HG02610 (cell line): ENCODE measurements around the gene DGKG.

Experiments used
- ATAC-seq: cut with Tn5 transposase; IDR thresholded peaks from one replicate; pipeline ENCODE4 v1.9.1; 2021; ENCODE audit warnings: mild to moderate bottlenecking, moderate library complexity; ENCODE audit not compliant: unreplicated experiment

Gene DGKG

GRCh38 chr3:186118692-186119091 is 243.3 kb downstream of the DGKG start:
- no peak for ATAC-seq

GRCh38 chr3:186117521-186118134 is 244.4 kb downstream of the DGKG start:
- no peak for ATAC-seq

GRCh38 chr3:186115239-186115996 is 246.6 kb downstream of the DGKG start:
- ATAC-seq, result no peak

- ATAC-seq, result peak; percentile 25
Observed at GRCh38 chr3:186110975-186111974, 250.8 kb downstream of the DGKG start.

- no peak for ATAC-seq
Observed at GRCh38 chr3:186109897-186110803, 251.9 kb downstream of the DGKG start.

GRCh38 chr3:186108941-186109865 is 252.8 kb downstream of the DGKG start, which contains the start of gene ETV5:
TSS of gene ETV5 (minus strand) at chr3:186109089. CDS start at chr3:186105868, 3,221 bp downstream.
- peak; percentile 95 for ATAC-seq

GRCh38 chr3:186108106-186108940 is 253.7 kb downstream of the DGKG start:
- ATAC-seq, result no peak

- no peak for ATAC-seq
Observed at GRCh38 chr3:186107215-186108105, 254.6 kb downstream of the DGKG start.

GRCh38 chr3:186105543-186105942 is 256.5 kb downstream of the DGKG start:
- ATAC-seq, result no peak

- no peak for ATAC-seq
Observed at GRCh38 chr3:186102687-186103086, 259.3 kb downstream of the DGKG start.

- no peak for ATAC-seq
Observed at GRCh38 chr3:186100398-186100797, 261.6 kb downstream of the DGKG start.

- ATAC-seq, result no peak
Observed at GRCh38 chr3:186099178-186099577, 262.9 kb downstream of the DGKG start.

- no peak for ATAC-seq
Observed at GRCh38 chr3:186098740-186099139, 263.3 kb downstream of the DGKG start.

GRCh38 chr3:186097663-186098451 is 264.2 kb downstream of the DGKG start:
- no peak for ATAC-seq

GRCh38 chr3:186097317-186097662 is 264.7 kb downstream of the DGKG start:
- ATAC-seq, result no peak
